GM19397 (cell line): Measurements from ENCODE around the gene ZNF407.

Source experiments
- ATAC-seq: cut with Tn5 transposase; IDR thresholded peaks from one replicate; pipeline ENCODE4 v1.9.1; 2021; ENCODE audit warnings: mild to moderate bottlenecking, moderate library complexity; ENCODE audit not compliant: unreplicated experiment

The ZNF407 gene

DNA sequence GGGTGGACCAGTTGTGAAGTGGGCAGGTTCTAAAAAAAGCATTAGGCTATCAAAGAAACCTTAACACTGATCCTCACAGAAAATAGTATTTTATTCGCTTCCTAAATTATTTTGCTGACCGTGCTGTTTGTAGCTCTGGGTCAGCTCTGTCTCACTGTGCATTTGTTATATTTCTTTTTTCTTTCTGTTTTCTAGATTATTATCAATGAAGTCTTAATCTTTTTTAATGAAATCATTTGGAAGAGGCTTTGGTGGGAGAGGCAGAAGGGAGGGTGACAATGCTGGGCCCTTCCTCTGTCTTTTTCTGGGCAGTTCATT is 397.7 kb downstream of the ZNF407 start:
- no peak for ATAC-seq

DNA sequence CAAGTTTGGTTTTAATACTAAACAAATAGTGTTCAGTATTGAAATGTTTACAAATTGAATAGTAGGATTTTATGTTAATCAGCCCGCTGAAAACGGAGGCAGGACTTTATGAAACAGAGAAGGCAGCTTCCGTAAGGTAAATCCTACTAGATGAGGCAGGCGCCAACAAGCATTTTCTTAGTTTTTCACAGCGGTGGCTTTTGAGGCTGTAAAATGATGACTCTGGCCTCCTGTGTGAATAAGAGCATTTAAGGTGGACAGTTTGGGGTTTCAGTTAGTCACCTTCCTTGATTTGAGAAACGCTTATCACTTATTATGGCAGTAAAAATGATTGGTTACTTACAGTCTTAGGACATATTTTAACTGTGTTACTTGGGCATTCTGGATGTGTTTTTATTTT is 398.4 kb downstream of the ZNF407 start:
- ATAC-seq, result no peak

DNA sequence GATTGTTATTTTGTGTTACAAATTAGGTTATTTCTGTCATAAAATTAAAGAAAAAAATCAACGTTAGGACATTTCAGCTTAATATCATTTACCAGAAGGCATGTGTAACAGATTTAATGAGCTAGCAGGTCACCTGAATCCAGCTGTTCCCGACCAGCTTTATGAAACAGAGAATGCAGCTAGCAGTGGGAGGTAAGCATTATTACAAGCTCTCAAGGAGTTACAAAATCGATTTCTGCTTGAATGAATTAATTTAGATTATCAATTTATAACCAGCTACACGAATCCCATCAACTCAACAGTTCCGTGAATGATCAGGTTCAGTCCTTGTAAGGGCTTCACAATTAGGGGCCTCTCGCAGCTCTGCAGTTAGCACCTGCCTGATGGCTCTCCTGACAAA is 399.3 kb downstream of the ZNF407 start:
- no peak for ATAC-seq

DNA sequence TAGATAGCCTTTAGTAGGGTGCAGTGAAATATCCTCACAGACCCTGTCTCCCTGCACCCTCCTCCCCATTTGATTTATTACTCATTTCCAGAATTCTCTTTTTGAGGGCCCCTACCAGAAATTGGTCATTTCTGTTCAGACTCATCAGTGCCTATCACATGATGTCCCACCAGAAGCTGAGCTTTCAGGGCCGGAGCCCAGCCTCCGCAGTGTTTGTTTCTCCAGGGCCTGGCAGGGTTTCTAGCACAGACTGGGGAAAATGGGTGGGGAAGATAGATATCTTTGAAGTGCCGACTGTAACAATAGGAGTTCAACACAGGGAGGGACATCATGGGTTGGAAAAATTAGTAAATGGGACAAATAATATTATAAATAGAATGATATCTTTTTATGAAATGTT is 403.2 kb downstream of the ZNF407 start:
- no peak for ATAC-seq

DNA sequence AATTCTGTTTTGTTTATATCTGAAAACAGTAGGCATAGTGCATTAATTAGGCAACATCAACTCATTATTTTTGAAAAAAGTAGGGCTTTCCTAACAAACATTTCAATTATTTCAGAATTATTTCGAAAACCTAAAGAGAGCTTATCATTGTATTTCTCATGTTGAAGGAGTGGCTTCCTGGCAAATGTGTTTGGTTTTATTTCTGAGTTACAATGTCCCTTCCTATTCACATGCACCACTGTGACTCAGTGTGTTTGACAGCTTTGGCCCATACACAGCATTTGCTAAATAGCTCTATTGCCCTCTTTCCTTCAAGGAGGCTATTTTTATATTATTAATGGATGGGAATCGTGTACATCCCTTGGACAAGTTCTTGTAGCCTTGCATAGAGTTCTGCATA is 405.4 kb downstream of the ZNF407 start:
- no peak for ATAC-seq

DNA sequence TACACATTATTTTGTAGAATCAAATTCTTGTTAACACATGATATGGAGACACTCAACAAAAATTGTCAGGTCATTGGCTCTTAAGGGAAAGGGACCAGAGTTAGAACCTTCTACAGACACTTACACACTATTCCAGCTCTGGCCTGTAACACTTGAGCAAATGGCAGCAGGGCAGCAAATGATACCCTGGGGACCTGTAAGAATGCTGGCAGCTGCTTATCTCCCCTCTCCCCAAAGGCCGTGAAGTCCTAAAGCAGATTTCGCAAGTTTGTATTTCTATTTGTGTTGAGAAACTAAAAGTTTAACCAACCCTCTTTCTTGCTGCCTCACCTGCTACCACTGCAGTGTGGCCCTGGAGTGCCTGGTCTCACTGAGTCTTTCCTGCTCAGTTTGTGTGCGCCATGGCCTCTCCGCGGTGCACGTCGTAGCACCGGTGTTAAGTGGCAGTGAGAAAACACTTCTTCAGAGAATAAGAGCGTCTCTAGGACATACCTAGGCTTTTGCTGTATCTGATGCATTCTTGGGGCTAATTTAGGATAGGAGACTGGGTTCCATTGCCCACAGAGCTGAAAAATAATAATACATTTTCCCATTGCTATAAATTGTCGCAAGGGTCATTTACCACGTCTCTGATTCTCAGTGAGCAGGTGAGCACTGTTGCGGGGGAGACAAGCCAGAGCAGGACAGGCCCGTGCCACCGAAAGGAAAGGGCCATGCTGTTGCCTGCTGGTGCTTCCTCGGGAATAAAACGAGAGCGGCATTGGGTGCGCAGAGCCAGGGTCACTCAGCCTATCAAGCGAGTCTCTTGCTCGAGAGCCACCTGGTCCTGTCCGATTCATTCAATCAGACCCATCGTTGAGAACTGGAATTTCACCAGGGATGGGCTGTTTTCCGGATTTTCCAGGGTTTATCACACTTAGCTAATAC is 406.4 kb downstream of the ZNF407 start:
- ATAC-seq, result no peak

DNA sequence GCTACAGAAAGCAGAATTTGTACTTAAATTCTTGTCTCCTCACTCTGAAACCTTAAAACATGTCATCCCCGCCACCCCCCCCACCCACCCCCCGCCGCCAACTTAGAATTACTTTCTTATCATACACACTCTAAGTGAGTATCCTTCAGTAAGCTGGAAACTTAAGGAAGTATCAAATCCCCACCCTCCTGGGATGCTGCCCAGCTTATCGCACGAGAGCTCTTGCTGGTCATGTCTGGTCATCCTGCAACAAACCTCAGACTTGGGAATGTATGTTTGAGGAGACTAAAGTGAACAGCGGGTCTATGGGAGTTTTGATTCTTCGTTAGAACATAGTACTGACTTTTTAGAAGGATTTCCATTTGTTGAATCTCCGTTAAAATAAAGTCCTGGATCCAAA is 408.0 kb downstream of the ZNF407 start:
- no peak for ATAC-seq

DNA sequence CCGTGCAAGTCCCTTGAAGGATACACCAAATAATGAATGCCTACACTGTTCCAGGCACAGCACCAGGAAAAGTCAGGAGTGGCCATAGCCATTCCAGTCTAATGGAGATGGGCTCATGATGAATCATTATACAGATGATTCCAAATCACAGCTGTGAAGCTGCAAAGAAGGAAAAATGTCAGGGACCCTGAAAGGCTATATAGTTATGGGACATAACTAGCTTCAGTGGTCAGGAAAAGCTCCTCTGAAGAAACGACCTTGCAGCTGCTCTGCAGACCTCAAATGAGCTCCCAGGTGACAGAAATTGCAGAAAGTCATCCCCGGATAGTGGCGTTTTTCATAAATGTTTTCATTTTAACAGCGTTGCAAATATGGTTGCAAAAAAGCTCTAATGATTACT is 410.5 kb downstream of the ZNF407 start:
- ATAC-seq, result no peak

DNA sequence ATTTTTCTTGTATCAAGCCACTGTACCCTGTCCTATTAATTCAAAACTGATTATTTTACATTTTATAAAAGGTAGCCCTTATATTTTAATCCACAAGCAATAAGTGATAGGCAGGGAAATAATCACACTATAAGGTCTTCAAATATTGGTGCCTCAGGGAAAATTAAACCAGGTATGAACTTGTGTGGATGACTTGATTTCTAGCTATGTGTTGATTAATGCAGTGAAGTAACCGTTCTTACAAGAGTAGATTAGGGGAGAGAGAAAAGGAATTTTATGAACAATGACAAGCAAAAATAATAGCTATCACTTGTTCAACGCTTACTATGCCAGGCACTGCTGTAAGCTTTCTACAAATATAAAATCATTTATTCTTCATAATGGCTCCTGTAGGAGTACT is 411.6 kb downstream of the ZNF407 start:
- no peak for ATAC-seq

DNA sequence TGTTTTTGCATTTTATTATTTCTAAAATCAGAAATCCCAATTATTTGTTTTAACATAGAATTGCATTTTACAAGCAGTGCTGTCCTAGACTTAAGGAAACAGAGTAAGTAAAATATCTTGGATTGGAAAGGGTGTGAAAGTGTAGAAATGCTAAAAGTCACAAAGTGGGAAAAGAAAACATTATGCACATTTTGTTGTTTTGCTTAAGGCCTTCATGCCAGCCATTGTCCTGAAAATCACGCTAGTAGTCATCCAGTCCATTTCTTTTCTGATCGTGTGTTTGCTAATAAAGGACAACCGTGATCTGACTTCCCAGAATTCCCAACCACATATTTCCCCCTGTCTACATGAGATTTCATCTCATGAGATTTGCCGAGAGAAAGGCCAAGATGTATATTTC is 412.2 kb downstream of the ZNF407 start:
- ATAC-seq, result no peak

DNA sequence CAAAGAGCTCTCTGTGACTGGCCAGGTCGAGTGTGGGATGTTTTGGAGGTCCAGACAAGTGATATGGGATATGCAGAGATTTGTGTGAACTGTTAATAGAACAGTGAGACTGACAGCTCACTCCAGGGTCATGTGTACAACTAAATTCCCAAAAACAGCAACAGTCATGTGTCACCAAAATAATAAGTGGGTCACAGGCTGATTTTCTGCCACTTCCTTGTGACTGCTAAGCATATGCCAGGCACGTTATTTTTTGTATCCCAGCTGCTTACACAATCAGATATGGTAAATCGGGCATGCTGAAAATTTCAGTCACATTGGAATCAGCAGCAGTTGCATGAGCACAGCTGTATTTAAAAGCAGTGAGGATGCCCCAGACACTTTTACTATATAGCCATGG is 412.6 kb downstream of the ZNF407 start:
- no peak for ATAC-seq

DNA sequence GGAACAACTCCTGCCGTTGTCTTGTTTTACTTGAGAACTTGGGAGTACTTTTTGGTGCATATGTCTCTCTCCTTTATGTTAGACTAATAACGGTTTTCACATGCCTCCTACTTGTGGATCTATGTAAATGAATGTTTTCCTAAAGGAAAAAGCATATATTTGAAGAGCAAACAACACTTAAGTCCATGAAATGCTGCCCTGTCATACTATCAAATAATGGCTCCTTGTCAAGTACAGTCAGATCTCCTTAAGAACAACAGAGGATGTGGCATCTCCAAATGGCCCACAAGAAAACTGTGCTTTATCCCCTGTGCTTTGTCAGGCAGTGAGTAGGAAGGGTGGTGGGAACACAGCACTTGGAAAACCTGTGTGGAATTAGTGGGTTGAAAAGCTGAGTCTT is 413.0 kb downstream of the ZNF407 start:
- no peak for ATAC-seq

DNA sequence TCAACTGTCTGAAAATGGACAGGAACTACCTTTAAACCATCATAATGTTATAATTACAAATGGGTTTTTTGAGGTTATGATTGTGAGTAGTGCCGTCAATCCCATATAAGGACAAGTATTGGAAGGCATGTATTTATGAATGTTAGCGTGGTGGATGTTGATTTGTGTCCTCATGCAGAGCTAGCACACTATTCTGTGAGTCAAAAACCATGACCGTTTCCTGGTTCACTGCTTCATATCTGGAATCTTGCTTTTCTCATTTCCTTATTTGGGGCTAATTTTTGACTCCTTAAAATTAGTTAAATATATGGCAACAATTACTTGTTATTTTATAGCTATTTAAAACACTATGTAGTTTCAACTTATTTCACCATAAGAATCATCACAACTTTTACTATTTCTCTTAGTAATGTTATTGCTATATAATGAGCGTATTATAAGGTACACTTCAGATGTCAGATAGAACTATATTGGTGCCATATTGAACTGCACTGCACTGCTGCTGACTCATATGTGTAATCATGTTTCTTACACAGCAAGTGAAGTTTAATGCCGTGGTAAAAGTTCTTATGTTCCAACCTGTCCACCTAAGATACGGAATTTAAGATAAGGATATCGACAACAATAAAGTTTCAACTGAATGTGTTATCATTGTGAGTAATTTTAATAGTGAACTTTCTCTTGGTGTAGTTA is 418.5 kb downstream of the ZNF407 start:
- ATAC-seq, result peak; percentile 86

DNA sequence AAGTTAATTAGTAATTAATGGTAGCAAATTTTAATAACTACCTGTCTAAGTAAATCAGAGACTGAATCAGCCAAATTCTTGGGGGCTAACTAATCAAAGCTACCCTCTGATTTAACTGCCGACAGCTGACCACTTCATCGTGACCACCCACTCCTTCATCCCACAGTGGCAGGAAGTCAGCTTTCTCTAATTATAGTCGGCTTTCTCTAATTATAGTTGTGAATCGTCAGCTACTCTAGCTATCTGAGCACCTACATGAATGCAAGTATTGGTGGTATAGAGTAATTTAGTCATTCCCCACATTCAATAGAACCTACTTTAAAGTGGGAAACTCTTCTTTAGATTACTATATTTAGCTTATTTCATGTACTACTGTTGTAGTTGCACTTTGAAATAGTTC is 425.8 kb downstream of the ZNF407 start:
- no peak for ATAC-seq

DNA sequence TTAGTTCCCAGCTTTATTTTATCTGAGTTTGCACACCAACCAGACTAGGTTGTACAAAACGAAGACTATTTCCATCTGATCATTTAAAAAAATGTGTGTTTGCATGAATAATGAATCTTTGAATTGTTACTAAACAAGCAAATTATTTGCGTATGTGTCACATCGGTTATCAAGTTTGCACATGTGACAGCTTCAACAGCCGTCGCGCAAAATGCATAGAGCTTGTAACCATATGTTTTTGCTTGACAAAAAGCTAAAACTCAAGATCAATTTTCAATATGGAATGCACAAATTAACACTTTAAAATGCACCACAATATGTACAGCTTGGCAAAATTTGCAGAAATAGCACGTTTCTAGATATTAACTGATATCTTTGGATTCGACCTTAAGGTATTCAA is 427.2 kb downstream of the ZNF407 start:
- no peak for ATAC-seq

DNA sequence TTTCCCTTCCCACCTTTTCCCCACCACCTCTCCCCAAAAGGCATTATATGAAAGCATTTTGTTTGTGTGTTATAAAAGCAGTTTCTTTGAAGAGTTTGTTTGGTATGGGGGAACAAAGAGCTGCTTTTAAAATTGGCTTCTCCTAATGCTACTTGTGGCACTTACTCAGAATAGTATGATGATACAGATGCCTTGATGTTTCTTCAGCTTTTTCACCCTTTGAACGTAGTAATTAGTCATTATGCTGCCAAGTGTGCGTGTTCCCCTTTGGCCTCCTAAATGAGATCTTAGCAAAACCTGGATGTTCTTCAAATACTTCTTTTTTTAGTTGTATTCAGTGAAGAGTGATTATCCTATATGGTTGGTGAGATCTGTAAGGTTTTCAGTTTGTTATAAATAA is 427.9 kb downstream of the ZNF407 start:
- ATAC-seq, result no peak

DNA sequence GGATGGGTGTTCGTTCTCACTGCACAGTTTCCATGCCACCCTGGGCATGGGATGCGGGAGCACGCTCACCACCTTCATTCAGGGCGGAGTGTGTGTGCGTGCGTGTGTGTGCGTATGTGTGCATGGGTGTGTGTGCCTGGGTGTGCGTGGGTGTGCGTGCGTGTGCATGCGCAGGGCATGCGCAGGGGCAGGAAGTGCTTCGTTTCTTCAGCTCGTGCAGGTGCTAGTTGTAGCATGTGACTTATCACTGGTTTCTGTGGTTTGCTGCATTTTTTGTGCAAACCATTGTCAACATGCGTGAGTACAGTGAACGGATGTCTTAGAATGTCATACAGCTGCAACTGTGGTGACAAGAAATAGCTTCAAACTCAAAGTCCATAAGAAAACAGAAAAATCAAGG is 431.8 kb downstream of the ZNF407 start:
- no peak for ATAC-seq

DNA sequence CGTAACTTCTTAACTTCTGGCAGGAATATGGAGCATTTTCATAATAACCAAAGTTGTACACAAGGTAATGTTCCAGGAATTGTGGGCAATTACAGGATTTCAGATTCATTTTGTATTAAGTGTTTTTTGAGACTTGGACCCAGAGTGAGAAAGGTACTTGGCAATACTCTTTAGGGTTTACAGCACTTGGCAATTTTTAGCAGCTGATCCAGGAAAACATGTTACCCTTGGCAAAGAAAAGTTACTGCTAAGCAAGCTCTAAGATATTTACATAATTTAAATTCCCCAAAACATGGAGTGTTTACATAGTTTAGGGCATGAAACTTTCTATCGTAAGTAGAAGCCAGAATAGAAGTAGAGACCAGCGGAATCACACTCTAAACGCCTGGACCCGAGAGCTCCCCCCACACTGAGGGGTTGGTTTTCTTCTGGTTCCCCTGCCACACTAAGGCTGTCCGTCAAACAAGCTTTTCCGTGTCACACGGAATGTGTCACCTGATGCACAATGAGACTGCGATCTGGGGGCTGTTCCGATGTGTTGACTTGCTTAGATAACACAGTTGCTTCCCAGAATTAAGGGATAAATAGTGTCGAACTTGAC is 434.1 kb downstream of the ZNF407 start:
- no peak for ATAC-seq

DNA sequence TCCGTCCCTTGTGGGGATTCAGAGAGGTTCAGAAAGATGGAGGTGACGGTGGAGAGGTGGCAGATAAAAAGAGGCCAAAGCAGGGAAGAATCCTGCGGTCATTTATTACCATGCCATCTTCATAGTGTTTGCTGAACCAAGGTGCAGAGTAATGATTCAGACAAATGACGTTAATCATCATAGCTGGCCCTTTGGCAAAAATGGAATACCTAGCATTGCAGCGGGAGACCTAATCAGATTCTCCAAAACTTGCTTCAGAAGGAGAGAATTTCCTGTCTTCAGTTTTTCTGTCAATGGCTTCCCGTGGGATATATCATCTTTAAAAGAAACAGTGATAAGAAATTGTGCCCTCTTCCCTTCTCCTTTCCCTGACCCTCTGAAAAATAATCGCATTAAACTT is 435.8 kb downstream of the ZNF407 start:
- ATAC-seq, result no peak

DNA sequence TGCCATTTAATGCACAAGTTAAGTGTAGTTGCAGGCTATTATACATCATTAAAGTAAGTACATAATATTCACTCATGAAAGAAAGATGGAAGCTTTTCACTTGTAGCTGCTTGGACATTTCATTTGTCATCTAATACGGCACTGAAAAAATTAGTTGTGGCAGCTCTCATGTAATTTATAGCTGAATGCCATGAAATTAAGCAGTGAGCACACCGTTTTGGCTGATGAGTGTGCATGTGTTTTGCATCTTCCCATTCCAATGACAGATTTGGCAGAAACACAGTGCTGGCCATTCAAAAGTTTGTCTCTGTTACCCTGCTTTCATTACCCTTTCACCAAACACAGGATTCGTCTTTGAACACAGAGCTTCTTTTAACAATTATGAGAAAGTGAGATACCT is 437.3 kb downstream of the ZNF407 start:
- ATAC-seq, result no peak

DNA sequence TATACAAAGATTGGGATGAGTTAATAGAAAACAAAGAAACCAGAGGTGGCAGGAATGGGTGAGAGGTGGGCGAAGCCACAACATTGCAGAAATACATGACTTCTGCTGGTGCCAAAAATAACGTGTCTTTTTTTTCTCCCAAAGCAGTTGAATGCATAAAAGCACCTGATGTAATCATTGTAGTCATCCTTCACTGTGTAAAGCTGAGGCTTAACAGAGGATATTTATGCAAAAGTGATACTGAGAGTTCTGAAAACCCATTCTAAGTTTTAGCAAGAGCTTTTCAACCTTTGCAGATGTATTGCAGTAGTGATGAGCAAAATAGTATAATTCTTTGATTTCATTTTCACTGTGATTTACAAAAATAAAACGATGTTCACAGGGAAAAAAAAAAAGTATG is 438.3 kb downstream of the ZNF407 start:
- ATAC-seq, result no peak
